Ishikawa (cell line): ENCODE measurements around the gene FGF14.

Experiments used
- CEBPB ChIP-seq: IDR thresholded peaks from 2 replicates; pipeline ENCODE4 v1.6.1; 2012
- EGR1 ChIP-seq: IDR thresholded peaks from 2 replicates; pipeline ENCODE4 v1.6.1; 2012
- EP300 ChIP-seq: IDR thresholded peaks from 2 replicates; pipeline ENCODE4 v1.6.1; 2012; ENCODE audit warnings: borderline replicate concordance
- FOXM1 ChIP-seq: IDR thresholded peaks from 2 replicates; pipeline ENCODE4 v1.6.1; 2012; ENCODE audit warnings: low read depth, borderline replicate concordance
- NFIC ChIP-seq: IDR thresholded peaks from 2 replicates; pipeline ENCODE4 v1.6.1; 2012
- RAD21 ChIP-seq: IDR thresholded peaks from 2 replicates; pipeline ENCODE4 v1.6.1; 2012; ENCODE audit warnings: low read depth
- TAF1 ChIP-seq: IDR thresholded peaks from 2 replicates; pipeline ENCODE4 v1.6.1; 2012; ENCODE audit warnings: low read depth, mild to moderate bottlenecking
- YY1 ChIP-seq: IDR thresholded peaks from 2 replicates; pipeline ENCODE4 v1.6.1; 2012; ENCODE audit warnings: low read depth
- TF ChIP-seq, protein P1 (sequence below): IDR thresholded peaks from 2 replicates; pipeline ENCODE4 v1.6.1; 2012
- TF ChIP-seq, protein P2 (sequence below): IDR thresholded peaks from 2 replicates; pipeline ENCODE4 v1.6.1; 2012; ENCODE audit warnings: low read depth, mild to moderate bottlenecking

DNA sequence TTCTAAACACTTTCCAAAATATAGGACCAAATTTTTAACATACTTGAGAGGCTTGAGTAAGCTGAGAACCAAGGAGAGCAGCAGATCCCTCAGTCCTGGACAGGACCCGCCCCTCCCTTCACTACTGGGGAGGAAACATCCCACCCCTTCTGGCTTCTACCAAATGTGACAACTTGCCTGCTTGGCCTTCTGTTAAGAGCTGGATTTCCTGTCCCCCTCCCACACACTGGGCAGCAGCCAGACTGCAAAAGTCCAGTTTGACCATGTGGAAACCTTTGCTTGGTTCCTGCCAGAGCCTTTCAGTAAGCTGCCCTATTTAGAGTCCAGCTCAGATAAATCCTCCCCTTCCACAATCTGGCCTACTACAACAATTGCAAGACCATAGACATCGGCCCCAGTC, 84.3 kb downstream of the FGF14 start:
- no peak for TF ChIP-seq CEBPB
- TF ChIP-seq RAD21, result no peak
- TF ChIP-seq, protein P1, sequence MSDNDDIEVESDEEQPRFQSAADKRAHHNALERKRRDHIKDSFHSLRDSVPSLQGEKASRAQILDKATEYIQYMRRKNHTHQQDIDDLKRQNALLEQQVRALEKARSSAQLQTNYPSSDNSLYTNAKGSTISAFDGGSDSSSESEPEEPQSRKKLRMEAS, result no peak
- no peak for TF ChIP-seq NFIC
- TF ChIP-seq, protein P2, sequence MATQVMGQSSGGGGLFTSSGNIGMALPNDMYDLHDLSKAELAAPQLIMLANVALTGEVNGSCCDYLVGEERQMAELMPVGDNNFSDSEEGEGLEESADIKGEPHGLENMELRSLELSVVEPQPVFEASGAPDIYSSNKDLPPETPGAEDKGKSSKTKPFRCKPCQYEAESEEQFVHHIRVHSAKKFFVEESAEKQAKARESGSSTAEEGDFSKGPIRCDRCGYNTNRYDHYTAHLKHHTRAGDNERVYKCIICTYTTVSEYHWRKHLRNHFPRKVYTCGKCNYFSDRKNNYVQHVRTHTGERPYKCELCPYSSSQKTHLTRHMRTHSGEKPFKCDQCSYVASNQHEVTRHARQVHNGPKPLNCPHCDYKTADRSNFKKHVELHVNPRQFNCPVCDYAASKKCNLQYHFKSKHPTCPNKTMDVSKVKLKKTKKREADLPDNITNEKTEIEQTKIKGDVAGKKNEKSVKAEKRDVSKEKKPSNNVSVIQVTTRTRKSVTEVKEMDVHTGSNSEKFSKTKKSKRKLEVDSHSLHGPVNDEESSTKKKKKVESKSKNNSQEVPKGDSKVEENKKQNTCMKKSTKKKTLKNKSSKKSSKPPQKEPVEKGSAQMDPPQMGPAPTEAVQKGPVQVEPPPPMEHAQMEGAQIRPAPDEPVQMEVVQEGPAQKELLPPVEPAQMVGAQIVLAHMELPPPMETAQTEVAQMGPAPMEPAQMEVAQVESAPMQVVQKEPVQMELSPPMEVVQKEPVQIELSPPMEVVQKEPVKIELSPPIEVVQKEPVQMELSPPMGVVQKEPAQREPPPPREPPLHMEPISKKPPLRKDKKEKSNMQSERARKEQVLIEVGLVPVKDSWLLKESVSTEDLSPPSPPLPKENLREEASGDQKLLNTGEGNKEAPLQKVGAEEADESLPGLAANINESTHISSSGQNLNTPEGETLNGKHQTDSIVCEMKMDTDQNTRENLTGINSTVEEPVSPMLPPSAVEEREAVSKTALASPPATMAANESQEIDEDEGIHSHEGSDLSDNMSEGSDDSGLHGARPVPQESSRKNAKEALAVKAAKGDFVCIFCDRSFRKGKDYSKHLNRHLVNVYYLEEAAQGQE, result no peak
- no peak for TF ChIP-seq FOXM1
- no peak for TF ChIP-seq TAF1
- TF ChIP-seq EP300, result no peak
- TF ChIP-seq EGR1, result no peak
- no peak for TF ChIP-seq YY1
